Nephron progenitor cell (in vitro differentiated cells): ENCODE data around the gene FSIP1.

ENCODE experiments used
- DNase-seq: peaks from one replicate; pipeline ENCODE4 v3.0.0; 2021
- H3K27ac Mint-ChIP-seq: 2 replicates; pipeline ENCODE4 v1.8.0; 2021; ENCODE audit warnings: mild to moderate bottlenecking, moderate library complexity, mixed read lengths
- H3K27me3 Mint-ChIP-seq: 2 replicates; pipeline ENCODE4 v1.8.0; 2021; ENCODE audit warnings: mild to moderate bottlenecking, low read depth, mixed read lengths; ENCODE audit not compliant: poor library complexity
- H3K36me3 Mint-ChIP-seq: 2 replicates; pipeline ENCODE4 v1.8.0; 2021; ENCODE audit warnings: low read depth, mixed read lengths
- H3K4me1 Mint-ChIP-seq: 2 replicates; pipeline ENCODE4 v1.8.0; 2021; ENCODE audit warnings: mixed read lengths
- H3K4me3 Mint-ChIP-seq: 2 replicates; pipeline ENCODE4 v1.8.0; 2021; ENCODE audit warnings: mild to moderate bottlenecking, moderate library complexity, mixed read lengths
- H3K9me3 Mint-ChIP-seq: 2 replicates; pipeline ENCODE4 v1.8.0; 2021; ENCODE audit warnings: mild to moderate bottlenecking, moderate library complexity, mixed read lengths
- CTCF ChIP-seq: fragments of 200-600 bp; sonication (generic); IDR thresholded peaks from 2 replicates; pipeline ENCODE4 v1.5.0; 2021; ENCODE audit warnings: antibody characterized with exemption

The FSIP1 gene

GRCh38 chr15:39807791-39808190 is 25.1 kb upstream of the FSIP1 start:
- H3K4me1 Mint-ChIP-seq: peaks cover 7% of the 10 kb centered on the region

GRCh38 chr15:39804026-39804425 is 21.4 kb upstream of the FSIP1 start:
- Mint-ChIP-seq H3K9me3 (no peaks in the 10 kb centered on the region), H3K27me3 (peaks cover 6% of the 10 kb centered on the region), H3K27ac (no peak overlapping the region), H3K36me3 (no peaks in the 10 kb centered on the region), H3K4me3 (no peak overlapping the region), H3K4me1 (no peaks in the 10 kb centered on the region)
- no peak for TF ChIP-seq CTCF
- no peak for DNase-seq

More at GRCh38 chr15:39807791-39808190, 25.1 kb upstream of the FSIP1 start:
- Mint-ChIP-seq H3K27me3 (peaks cover 10% of the 10 kb centered on the region), H3K9me3 (no peaks in the 10 kb centered on the region), H3K36me3 (no peaks in the 10 kb centered on the region), H3K27ac (no peak overlapping the region), H3K4me3 (no peak overlapping the region)
- TF ChIP-seq CTCF: no peak
- no peak for DNase-seq

GRCh38 chr15:39803016-39803415 is 20.4 kb upstream of the FSIP1 start:
- no peaks in the 10 kb centered on the region for H3K9me3 Mint-ChIP-seq
- no peak for DNase-seq
- H3K4me1 Mint-ChIP-seq: no peaks in the 10 kb centered on the region
- H3K27me3 Mint-ChIP-seq: peaks cover 7% of the 10 kb centered on the region
- no peak overlapping the region for H3K4me3 Mint-ChIP-seq
- no peak for TF ChIP-seq CTCF
- no peak overlapping the region for H3K27ac Mint-ChIP-seq
- no peaks in the 10 kb centered on the region for H3K36me3 Mint-ChIP-seq

- peak; percentile 20 for DNase-seq
- H3K4me1 Mint-ChIP-seq: no peaks in the 10 kb centered on the region
- H3K36me3 Mint-ChIP-seq: no peaks in the 10 kb centered on the region
- peak; percentile 31 for TF ChIP-seq CTCF
- no peak overlapping the region for H3K27ac Mint-ChIP-seq
- H3K27me3 Mint-ChIP-seq: peaks cover 6% of the 10 kb centered on the region
- H3K4me3 Mint-ChIP-seq: no peak overlapping the region
- no peaks in the 10 kb centered on the region for H3K9me3 Mint-ChIP-seq
Observed at GRCh38 chr15:39801641-39802309, 19.1 kb upstream of the FSIP1 start.

GRCh38 chr15:39799552-39800011 is 16.9 kb upstream of the FSIP1 start:
- no peak for DNase-seq
- no peak overlapping the region for H3K4me3 Mint-ChIP-seq
- H3K27ac Mint-ChIP-seq: no peak overlapping the region
- H3K36me3 Mint-ChIP-seq: no peaks in the 10 kb centered on the region
- H3K27me3 Mint-ChIP-seq: peaks cover 6% of the 10 kb centered on the region
- no peak for TF ChIP-seq CTCF
- H3K9me3 Mint-ChIP-seq: no peaks in the 10 kb centered on the region
- H3K4me1 Mint-ChIP-seq: peaks cover 15% of the 10 kb centered on the region

- peaks cover 21% of the 10 kb centered on the region for H3K4me1 Mint-ChIP-seq
- no peak for TF ChIP-seq CTCF
- H3K27me3 Mint-ChIP-seq: peaks cover 6% of the 10 kb centered on the region
Observed at GRCh38 chr15:39798382-39798781, 15.7 kb upstream of the FSIP1 start.

More at GRCh38 chr15:39798382-39798781, 15.7 kb upstream of the FSIP1 start:
- Mint-ChIP-seq H3K4me3 (no peak overlapping the region), H3K9me3 (no peaks in the 10 kb centered on the region), H3K27ac (no peak overlapping the region), H3K36me3 (no peaks in the 10 kb centered on the region)
- DNase-seq: no peak
